Mesenchymal stem cell (in vitro differentiated cells and primary cell): ENCODE data around the gene CACNA1C.
A peak's percentile ranks its signal among the peaks of the same experiment; 100 is the strongest.

Experiments used
- DNase-seq: peaks from one replicate; pipeline ENCODE4 v3.0.0-alpha.2; 2013
- H2AFZ ChIP-seq: one replicate; pipeline ENCODE4 v1.6.1; 2013; ENCODE audit warnings: low read depth, mild to moderate bottlenecking, control low read depth, inconsistent platforms, low read length, moderate library complexity
- H2AK5ac ChIP-seq: 2 replicates; pipeline ENCODE4 v1.6.1; 2013; ENCODE audit warnings: low read length, moderate library complexity, mild to moderate bottlenecking, inconsistent platforms; ENCODE audit not compliant: severe bottlenecking
- H2BK120ac ChIP-seq: one replicate; pipeline ENCODE4 v1.6.1; 2013; ENCODE audit warnings: low read depth, mild to moderate bottlenecking, inconsistent platforms, low read length, moderate library complexity
- H2BK12ac ChIP-seq, 2 experiments: one replicate each; pipeline ENCODE4 v1.6.1; 2013; ENCODE audit warnings: inconsistent platforms in 2 of 2, low read length in 2 of 2, mild to moderate bottlenecking in 2 of 2, moderate library complexity in 2 of 2, control low read depth in 1 of 2
- H2BK15ac ChIP-seq: one replicate; pipeline ENCODE4 v1.6.1; 2013; ENCODE audit warnings: mild to moderate bottlenecking, low read depth, inconsistent platforms; ENCODE audit not compliant: poor library complexity, severe bottlenecking
- H2BK5ac ChIP-seq: 2 replicates; pipeline ENCODE4 v1.6.1; 2013; ENCODE audit warnings: low read depth, mild to moderate bottlenecking, low read length, control low read depth, inconsistent platforms; ENCODE audit not compliant: poor library complexity, severe bottlenecking
- H3K14ac ChIP-seq, 2 experiments: one replicate each; pipeline ENCODE4 v1.6.1; 2013; ENCODE audit warnings: inconsistent platforms in 2 of 2, low read length in 2 of 2, control low read depth in 1 of 2, mild to moderate bottlenecking in 1 of 2, moderate library complexity in 1 of 2
- H3K18ac ChIP-seq, 2 experiments: one replicate each; pipeline ENCODE4 v1.6.1; 2013; ENCODE audit warnings: inconsistent platforms in 2 of 2, low read length in 2 of 2, control low read depth in 1 of 2, low read depth in 1 of 2, mild to moderate bottlenecking in 1 of 2
- H3K23ac ChIP-seq, 2 experiments: one replicate each; pipeline ENCODE4 v1.6.1; 2013; ENCODE audit warnings: inconsistent platforms in 2 of 2, low read length in 2 of 2, mild to moderate bottlenecking in 2 of 2, moderate library complexity in 2 of 2, control low read depth in 1 of 2
- H3K27ac ChIP-seq: 2 replicates; pipeline ENCODE4 v1.5.1; 2013; ENCODE audit warnings: mild to moderate bottlenecking, moderate library complexity, low read length, control low read depth, inconsistent platforms; ENCODE audit not compliant: poor library complexity, severe bottlenecking
- H3K27me3 ChIP-seq, 2 experiments: 2 replicates each; pipeline versions ENCODE4 v1.6.1 to v1.7.0; 2013; ENCODE audit warnings: low read length in 2 of 2, mild to moderate bottlenecking in 2 of 2, moderate library complexity in 2 of 2, control low read depth in 1 of 2, inconsistent platforms in 1 of 2; ENCODE audit not compliant: control insufficient read depth in 1 of 2, insufficient read depth in 1 of 2
- H3K36me3 ChIP-seq, 2 experiments: 2 replicates each; pipeline versions ENCODE4 v1.6.1 to v1.7.0; 2013; ENCODE audit warnings: low read length in 2 of 2, control low read depth in 1 of 2, inconsistent platforms in 1 of 2, low read depth in 1 of 2, mild to moderate bottlenecking in 1 of 2; ENCODE audit not compliant: insufficient read depth in 2 of 2, control insufficient read depth in 1 of 2
- H3K4ac ChIP-seq, 2 experiments: one replicate each; pipeline ENCODE4 v1.6.1; 2013; ENCODE audit warnings: inconsistent platforms in 2 of 2, low read length in 2 of 2, mild to moderate bottlenecking in 2 of 2, moderate library complexity in 2 of 2, control low read depth in 1 of 2, low read depth in 1 of 2
- H3K4me1 ChIP-seq: 2 replicates; pipeline ENCODE4 v1.6.1; 2013; ENCODE audit warnings: low read depth, low read length, control low read depth; ENCODE audit not compliant: control insufficient read depth, insufficient read depth
- H3K4me2 ChIP-seq: 2 replicates; pipeline ENCODE4 v1.6.1; 2013; ENCODE audit warnings: low read length, mild to moderate bottlenecking, inconsistent platforms; ENCODE audit not compliant: poor library complexity, severe bottlenecking
- H3K4me3 ChIP-seq, 2 experiments: 2 replicates each; pipeline versions ENCODE4 v1.5.1 to v1.7.0; 2013; ENCODE audit warnings: low read length in 2 of 2, mild to moderate bottlenecking in 2 of 2, control low read depth in 1 of 2, low read depth in 1 of 2; ENCODE audit not compliant: insufficient read depth in 1 of 2
- H3K79me1 ChIP-seq: replicated peaks from 2 replicates; pipeline ENCODE4 v1.6.1; 2013; ENCODE audit warnings: mild to moderate bottlenecking, control low read depth, low read length, inconsistent platforms; ENCODE audit not compliant: poor library complexity, severe bottlenecking
- H3K9ac ChIP-seq: 2 replicates; pipeline ENCODE4 v1.7.0; 2013; ENCODE audit warnings: mild to moderate bottlenecking, low read length, moderate library complexity
- H3K9me3 ChIP-seq: 2 replicates; pipeline ENCODE4 v1.7.0; 2013; ENCODE audit warnings: mild to moderate bottlenecking, low read length; ENCODE audit not compliant: control insufficient read depth
- H4K8ac ChIP-seq: one replicate; pipeline ENCODE4 v1.6.1; 2013; ENCODE audit warnings: inconsistent platforms, mild to moderate bottlenecking, low read length, moderate library complexity
- H4K91ac ChIP-seq: one replicate; pipeline ENCODE4 v1.6.1; 2013; ENCODE audit warnings: mild to moderate bottlenecking, low read length, inconsistent platforms
- WGBS: methylation state at CpG from one replicate; pipeline ENCODE4 v1.1.7; 2013; ENCODE audit warnings: mixed read lengths; 5-methylcytosine and 5-hydroxymethylcytosine counted together

Gene CACNA1C

DNA sequence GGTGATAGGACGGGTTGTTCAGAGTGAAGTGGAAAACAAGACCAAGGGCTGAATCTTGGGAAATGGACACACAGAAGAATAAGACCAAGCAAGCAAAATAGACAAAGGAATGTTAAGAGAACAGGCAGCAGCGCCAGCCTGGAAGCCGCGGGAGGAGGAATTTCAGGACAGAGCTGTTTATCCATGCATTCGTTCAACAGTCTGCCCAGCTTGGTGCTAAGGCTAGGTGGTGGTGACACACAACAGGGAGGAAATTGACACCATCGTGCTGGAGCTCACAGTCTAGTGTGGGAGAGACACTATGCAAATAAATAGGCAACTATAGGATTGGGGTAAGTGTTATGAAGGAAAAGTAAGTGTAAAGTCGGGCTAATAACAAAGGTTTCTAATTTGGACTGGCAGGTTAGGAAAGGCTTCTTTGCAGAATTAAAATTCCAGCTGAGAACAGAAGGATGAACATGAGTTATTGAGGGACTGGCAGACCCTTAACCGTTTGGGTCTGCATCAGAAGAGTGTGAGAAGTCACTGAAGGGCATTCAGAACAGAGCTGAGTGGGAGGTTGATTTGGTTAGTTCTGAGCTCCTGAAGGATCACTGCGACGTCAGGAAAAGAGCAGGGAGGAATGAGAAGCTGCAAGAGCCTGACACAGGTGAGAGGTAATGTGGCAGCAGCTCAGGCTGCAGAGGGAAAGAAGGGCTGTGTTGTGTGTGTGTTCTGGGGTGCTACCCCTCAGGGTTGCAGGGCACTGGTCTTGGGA, 499.4 kb downstream of the CACNA1C start:
- H2BK5ac ChIP-seq = no peak overlapping the region
- H3K14ac ChIP-seq = peak overlapping the region in 1 of 2 experiments; percentile 9
- H3K4me1 ChIP-seq = no peaks in the 10 kb centered on the region
- H3K27ac ChIP-seq = no peak overlapping the region
- H2BK15ac ChIP-seq = no peak overlapping the region
- H3K9ac ChIP-seq = no peak overlapping the region
- H3K9me3 ChIP-seq = no peaks in the 10 kb centered on the region
- no peak overlapping the region for H3K4me3 ChIP-seq
- H3K4ac ChIP-seq = no peak overlapping the region
- WGBS = 78% methylated on average over 10 of the region's 10 CpGs
- H3K27me3 ChIP-seq = peaks cover 0 to 49% of the 10 kb centered on the region in 2 experiments
- H3K36me3 ChIP-seq = peaks cover 0 to 45% of the 10 kb centered on the region in 2 experiments
- H2AK5ac ChIP-seq = no peak overlapping the region
- H3K79me1 ChIP-seq = no peaks in the 10 kb centered on the region
- no peak for DNase-seq
- no peak overlapping the region for H4K91ac ChIP-seq
- H2BK12ac ChIP-seq = no peak overlapping the region
- H4K8ac ChIP-seq = no peak overlapping the region
- no peak overlapping the region for H2AFZ ChIP-seq
- H3K18ac ChIP-seq = no peak overlapping the region
- no peak overlapping the region for H3K4me2 ChIP-seq
- no peak overlapping the region for H3K23ac ChIP-seq
- H2BK120ac ChIP-seq = no peak overlapping the region

DNA sequence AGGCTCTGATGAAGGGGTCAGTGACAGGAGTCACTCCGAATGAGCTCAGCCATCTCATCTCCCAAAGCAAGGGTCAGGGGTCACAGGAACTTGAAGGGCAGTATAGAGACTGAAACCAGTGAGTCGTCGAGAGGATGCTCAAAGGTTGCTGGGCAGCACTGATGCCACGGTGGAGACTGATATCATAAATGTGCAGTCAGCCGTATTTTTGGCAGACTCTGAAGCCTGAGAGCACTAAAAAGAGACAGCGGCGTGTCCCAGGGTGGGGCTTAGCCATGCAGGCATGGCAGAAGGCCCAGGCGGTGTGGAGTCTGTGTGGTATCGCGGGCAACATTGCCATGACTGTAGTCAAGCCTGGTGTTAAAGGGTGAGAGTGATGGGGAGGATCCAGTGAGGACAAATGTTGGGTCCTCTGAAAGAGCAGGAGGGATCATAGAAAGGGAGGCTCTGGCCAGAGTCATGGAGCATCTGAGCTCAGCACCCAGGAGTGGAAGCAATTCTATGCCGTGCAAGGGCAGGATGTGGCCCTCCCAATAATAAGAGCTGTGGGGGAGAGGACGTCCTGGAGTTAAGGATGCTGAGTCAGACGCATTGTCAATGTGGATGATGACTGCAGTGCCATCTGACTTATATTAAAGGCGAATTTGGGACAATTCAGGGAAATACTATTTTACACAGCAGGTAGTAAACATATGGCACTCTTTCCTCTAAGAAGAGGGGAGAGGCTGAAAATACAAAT, 500.8 kb downstream of the CACNA1C start:
- Histone ChIP-seq H4K91ac (no peak overlapping the region), H3K4me2 (no peak overlapping the region), H3K9me3 (no peaks in the 10 kb centered on the region), H3K4ac (no peak overlapping the region), H2BK12ac (no peak overlapping the region), H3K18ac (no peak overlapping the region), H2BK120ac (no peak overlapping the region), H3K23ac (no peak overlapping the region), H2AFZ (no peak overlapping the region), H3K79me1 (no peaks in the 10 kb centered on the region), H3K14ac (no peak overlapping the region), H3K4me3 (peak overlapping the region in 1 of 2 experiments; percentile 5), H3K4me1 (no peaks in the 10 kb centered on the region), H3K27ac (no peak overlapping the region), H4K8ac (no peak overlapping the region), H2AK5ac (no peak overlapping the region), H2BK5ac (no peak overlapping the region), H3K9ac (no peak overlapping the region), H3K36me3 (peaks cover 0 to 59% of the 10 kb centered on the region in 2 experiments), H3K27me3 (peaks cover 0 to 59% of the 10 kb centered on the region in 2 experiments), H2BK15ac (no peak overlapping the region)
- no peak for DNase-seq
- 85% methylated on average over 14 of the region's 14 CpGs for WGBS

GRCh38 chr12:2555487-2556082, 502.8 kb downstream of the CACNA1C start:
- H3K4me1 ChIP-seq = no peaks in the 10 kb centered on the region
- H3K9me3 ChIP-seq = no peaks in the 10 kb centered on the region
- H3K36me3 ChIP-seq = peaks cover 0 to 58% of the 10 kb centered on the region in 2 experiments
- H3K27ac ChIP-seq = no peak overlapping the region
- H4K8ac ChIP-seq = no peak overlapping the region
- no peak overlapping the region for H2AFZ ChIP-seq
- no peak overlapping the region for H3K14ac ChIP-seq
- H3K27me3 ChIP-seq = peaks cover 0 to 58% of the 10 kb centered on the region in 2 experiments
- no peaks in the 10 kb centered on the region for H3K79me1 ChIP-seq
- H2BK5ac ChIP-seq = no peak overlapping the region
- H2BK120ac ChIP-seq = no peak overlapping the region
- no peak overlapping the region for H2BK15ac ChIP-seq
- no peak overlapping the region for H3K23ac ChIP-seq
- H2BK12ac ChIP-seq = no peak overlapping the region
- no peak overlapping the region for H4K91ac ChIP-seq
- no peak overlapping the region for H3K4ac ChIP-seq
- no peak overlapping the region for H3K18ac ChIP-seq
- H3K4me2 ChIP-seq = no peak overlapping the region
- DNase-seq = no peak
- H3K4me3 ChIP-seq = no peak overlapping the region
- no peak overlapping the region for H3K9ac ChIP-seq
- H2AK5ac ChIP-seq = no peak overlapping the region
- 84% methylated on average over 19 of the region's 19 CpGs for WGBS

DNA sequence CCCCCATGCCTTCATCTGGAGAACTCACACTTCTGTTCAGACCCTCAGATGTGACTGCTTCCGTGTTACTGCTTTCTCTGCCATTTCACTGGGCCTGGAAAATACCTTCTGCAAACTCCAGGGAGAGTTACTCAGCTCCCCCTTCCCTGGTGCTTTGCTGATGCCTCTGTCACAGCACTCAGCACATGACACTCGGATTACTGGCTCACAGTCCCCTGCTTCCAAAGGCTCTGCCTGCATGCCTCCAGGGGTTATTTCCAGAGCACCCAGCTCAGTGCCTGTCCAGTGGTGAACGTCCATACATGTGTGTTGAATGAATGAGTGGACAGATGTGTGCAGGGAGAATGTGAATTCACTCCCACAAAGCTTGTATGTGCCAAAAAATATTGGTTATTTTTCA, 504.8 kb downstream of the CACNA1C start:
- Histone ChIP-seq H3K27me3 (peaks cover 0 to 40% of the 10 kb centered on the region in 2 experiments), H3K9me3 (no peaks in the 10 kb centered on the region), H3K79me1 (no peaks in the 10 kb centered on the region), H3K4me2 (no peak overlapping the region), H3K18ac (no peak overlapping the region), H3K4me1 (no peaks in the 10 kb centered on the region), H3K27ac (no peak overlapping the region), H2AK5ac (no peak overlapping the region), H3K14ac (no peak overlapping the region), H3K36me3 (peaks cover 0 to 51% of the 10 kb centered on the region in 2 experiments), H2BK5ac (no peak overlapping the region), H2BK120ac (no peak overlapping the region), H4K8ac (no peak overlapping the region), H3K4me3 (no peak overlapping the region), H3K4ac (no peak overlapping the region), H4K91ac (no peak overlapping the region), H2BK15ac (no peak overlapping the region), H3K9ac (no peak overlapping the region), H2AFZ (no peak overlapping the region), H3K23ac (no peak overlapping the region), H2BK12ac (no peak overlapping the region)
- WGBS = 68% methylated on average over 2 of the region's 3 CpGs
- no peak for DNase-seq
